K562 (cell line): ENCODE data around the gene ZP1. TPM values are rescaled to one million over a fixed set of nuclear protein-coding genes. Genes with fewer than 3 reads are reported as not detected.

ENCODE experiments used
- CREB1 ChIP-seq, 2 experiments: sonication (generic) in 1 of 2; formaldehyde crosslinking in 1 of 2; IDR thresholded peaks; 2 replicates each; pipeline versions ENCODE4 v1.6.1 to v1.8.0; 2012 to 2022; ENCODE audit warnings: inconsistent platforms in 1 of 2, mild to moderate bottlenecking in 1 of 2, missing genetic modification reagents in 1 of 2, moderate library complexity in 1 of 2
- CREBBP ChIP-seq: IDR thresholded peaks from one replicate; pipeline ENCODE4 v1.6.1; 2012; ENCODE audit warnings: low read depth, mild to moderate bottlenecking, control low read depth, inconsistent platforms, low read length
- E2F6 ChIP-seq, 2 experiments: IDR thresholded peaks; 2 replicates each; pipeline ENCODE4 v1.6.1; 2011; ENCODE audit warnings: borderline replicate concordance in 1 of 2, control low read depth in 1 of 2, low read depth in 1 of 2, low read length in 1 of 2, mild to moderate bottlenecking in 1 of 2, mixed read lengths in 1 of 2, moderate library complexity in 1 of 2; ENCODE audit not compliant: insufficient read depth in 1 of 2, insufficient read length in 1 of 2, poor library complexity in 1 of 2, severe bottlenecking in 1 of 2; ENCODE audit errors: extremely low read depth in 1 of 2
- ELF1 ChIP-seq: fragments of 200-800 bp; sonication (Bioruptor generic); IDR thresholded peaks from 2 replicates; pipeline ENCODE4 v1.6.1; 2016; ENCODE audit warnings: missing genetic modification characterization, missing compliant biosample characterization
- HCFC1 ChIP-seq: IDR thresholded peaks from 2 replicates; pipeline ENCODE4 v1.6.1; 2012; ENCODE audit warnings: low read depth, low read length, improper control_type of control experiment
- ILF3 ChIP-seq: fragments of 450-650 bp; IDR thresholded peaks from 2 replicates; pipeline ENCODE4 v1.6.1; 2018; ENCODE audit warnings: antibody characterized with exemption, mild to moderate bottlenecking, moderate library complexity, borderline replicate concordance
- LCOR ChIP-seq: sonication (generic); formaldehyde crosslinking; IDR thresholded peaks from 2 replicates; pipeline ENCODE4 v1.8.0; 2022; ENCODE audit warnings: mild to moderate bottlenecking, missing genetic modification reagents
- MBD2 ChIP-seq: sonication (generic); IDR thresholded peaks from 2 replicates; pipeline ENCODE4 v1.6.1; 2016; ENCODE audit warnings: low read depth, borderline replicate concordance
- MEF2A ChIP-seq: IDR thresholded peaks from 2 replicates; pipeline ENCODE4 v1.6.1; 2011; ENCODE audit warnings: low read depth, mild to moderate bottlenecking, low read length, moderate library complexity; ENCODE audit not compliant: control insufficient read depth
- MGA ChIP-seq: fragments of 450-650 bp; IDR thresholded peaks from 2 replicates; pipeline ENCODE4 v1.6.1; 2016; ENCODE audit warnings: mild to moderate bottlenecking, moderate library complexity
- MYC ChIP-seq, 2 experiments: fragments of 250-450 bp in 1 of 2; sonication (Bioruptor Pico) in 1 of 2; IDR thresholded peaks; 2 replicates each; pipeline versions ENCODE4 v1.5.1 to v1.6.1; 2012 to 2021; ENCODE audit warnings: low read depth in 2 of 2, borderline replicate concordance in 1 of 2, improper control_type of control experiment in 1 of 2, low read length in 1 of 2, mild to moderate bottlenecking in 1 of 2, moderate library complexity in 1 of 2
- NR1H2 ChIP-seq: sonication (generic); formaldehyde crosslinking; IDR thresholded peaks from 2 replicates; pipeline ENCODE4 v1.4.0; 2020; ENCODE audit warnings: mild to moderate bottlenecking, missing genetic modification reagents
- OTX1 ChIP-seq: fragments of 450-650 bp; formaldehyde crosslinking; IDR thresholded peaks from 2 replicates; pipeline ENCODE4 v1.4.0; 2022; ENCODE audit warnings: mild to moderate bottlenecking
- polyA plus RNA-seq, 8 experiments: library from polyadenylated mRNA; depleted of rRNA in 4 of 8; stranded (reverse) in 5 of 8; unstranded in 3 of 8; fragments of >200 nt; fragmentation: Nextera tagmentation in 2 of 8; fragmentation: Illumina TruSeq in 1 of 8; extraction: Ambion mirVana in 2 of 8; extraction: Trizol in 1 of 8; gene quantifications; 2 replicates each; pipeline versions ENCODE4 v1.2.1 to v1.2.3, GENCODE V29; 2011 to 2014; ENCODE audit warnings: inconsistent platforms in 1 of 8, missing spikeins in 1 of 8
- total RNA-seq, 7 experiments: library from RNA; depleted of rRNA in 6 of 7; stranded (reverse); fragments of >200 nt in 6 of 7; fragmentation: Illumina TruSeq in 2 of 7; extraction: Trizol in 2 of 7; gene quantifications; 2 replicates each; pipeline versions ENCODE4 v1.2.1 to v1.2.3, GENCODE V29; 2011 to 2021; ENCODE audit warnings: low replicate concordance in 1 of 7

Gene ZP1
- total and polyA plus RNA-seq, 9 of the 15 experiments (the other 6 are each of a cell fraction or from before 2014, with no cell fraction given) = 0.11 to 0.15 TPM; not detected in 7

GRCh38 chr11:60841797-60842667 is 25.3 kb upstream of the ZP1 start, which contains the start of gene CCDC86 (continued):
- TF ChIP-seq MBD2 (peak; percentile 91), LCOR (CRISPR knock-in tag) (peak; percentile 67), ILF3 (no peak), MYC (IDR thresholded peaks at IDR 0.05; ENCODE audit: low read depth, low read length) (peak; percentile 100), MYC (CRISPR knock-in tag; IDR thresholded peaks at IDR 0.05; ENCODE audit: borderline replicate concordance, low read depth) (peak; percentile 92), ELF1 (tag) (peak; percentile 51), MGA (peak; percentile 92), CREB1 (IDR thresholded peaks at IDR 0.05) (peak; percentile 100), CREB1 (CRISPR knock-in tag; IDR thresholded peaks at IDR 0.05) (peak; percentile 100), MEF2A (no peak), NR1H2 (CRISPR knock-in tag) (peak; percentile 92; the same call in 1 of the 2 replicates), OTX1 (CRISPR knock-in tag) (0 out of 2 replicates have a peak, but pooled peaks have one; percentile 19), HCFC1 (peak; percentile 96), E2F6 (IDR thresholded peaks at IDR 0.05; ENCODE audit: borderline replicate concordance in 1 of 2, extremely low read depth in 1 of 2, insufficient read depth in 1 of 2, insufficient read length in 1 of 2, low read depth in 1 of 2, low read length in 1 of 2, poor library complexity in 1 of 2, severe bottlenecking in 1 of 2) (peak; percentile 86 to 87), CREBBP (no peak)
